K562 (cell line): ENCODE results near the gene FOXL3.

Experiments used
- CHCHD3 ChIP-seq: fragments of 250-450 bp; sonication (Bioruptor Pico); IDR thresholded peaks from 2 replicates; pipeline ENCODE4 v2.1.2; 2022; ENCODE audit warnings: mild to moderate bottlenecking
- CHD1 ChIP-seq: fragments of 200-600 bp; sonication (generic); IDR thresholded peaks from one replicate; pipeline ENCODE4 v1.6.1; 2012; ENCODE audit warnings: mild to moderate bottlenecking, moderate library complexity, low read length, inconsistent platforms
- CTCF ChIP-seq, 3 experiments: IDR thresholded peaks in 2 of 3; conservative IDR thresholded peaks in 1 of 3; 2 replicates each; pipeline ENCODE4 v1.5.1; 2011 to 2012; ENCODE audit warnings: low read length in 3 of 3, mild to moderate bottlenecking in 3 of 3, control low read depth in 2 of 3, improper control_type of control experiment in 1 of 3, inconsistent platforms in 1 of 3, low read depth in 1 of 3, mixed read lengths in 1 of 3, moderate library complexity in 1 of 3; ENCODE audit not compliant: insufficient read depth in 2 of 3
- ETV6 ChIP-seq, 3 experiments: fragments of 150-350 bp in 1 of 3; sonication (generic) in 1 of 3; formaldehyde crosslinking in 1 of 3; IDR thresholded peaks; 2 replicates each; pipeline versions ENCODE4 v1.6.1 to v1.8.0; 2014 to 2022; ENCODE audit warnings: borderline replicate concordance in 2 of 3, low read depth in 2 of 3, antibody characterized with exemption in 1 of 3, low read length in 1 of 3, mild to moderate bottlenecking in 1 of 3, missing genetic modification reagents in 1 of 3
- GTF2E2 ChIP-seq: fragments of 200-800 bp; sonication (Bioruptor generic); IDR thresholded peaks from 2 replicates; pipeline ENCODE4 v1.6.1; 2016; ENCODE audit warnings: missing genetic modification characterization, missing compliant biosample characterization
- MAX ChIP-seq: sonication (generic); formaldehyde crosslinking; IDR thresholded peaks from 2 replicates; pipeline ENCODE4 v1.9.0; 2022; ENCODE audit warnings: mild to moderate bottlenecking, missing genetic modification reagents
- POLR2A ChIP-seq: fragments of 450-650 bp; conservative IDR thresholded peaks from 2 replicates; pipeline ENCODE4 v1.6.1; 2016
- RBFOX2 ChIP-seq: fragments of 200-400 bp; formaldehyde crosslinking; IDR thresholded peaks from 2 replicates; pipeline ENCODE4 v1.6.1; 2017; ENCODE audit warnings: low read depth, mild to moderate bottlenecking, low read length, moderate library complexity
- ZFP30 ChIP-seq: fragments of 250-450 bp; sonication (Bioruptor Pico); IDR thresholded peaks from 2 replicates; pipeline ENCODE4 v1.8.0; 2022; ENCODE audit warnings: moderate library complexity, mild to moderate bottlenecking, inconsistent platforms, borderline replicate concordance
- ZNF140 ChIP-seq: fragments of 250-450 bp; sonication (Bioruptor Pico); IDR thresholded peaks from 2 replicates; pipeline ENCODE4 v1.8.0; 2021; ENCODE audit warnings: moderate library complexity, mild to moderate bottlenecking, inconsistent platforms
- ZNF830 ChIP-seq: fragments of 250-450 bp; sonication (Bioruptor Pico); IDR thresholded peaks from 2 replicates; pipeline ENCODE4 v1.5.0; 2021; ENCODE audit warnings: mild to moderate bottlenecking

GRCh38 chr7:281637-282036 is 8.3 kb upstream of the FOXL3 start:
- TF ChIP-seq POLR2A: no peak
- TF ChIP-seq CHD1: no peak
- TF ChIP-seq CHCHD3 (CRISPR knock-in tag): no peak
- no peak for TF ChIP-seq ZFP30 (CRISPR knock-in tag)
- TF ChIP-seq GTF2E2 (tag): no peak
- no peak for TF ChIP-seq MAX (CRISPR knock-in tag)
- no peak for TF ChIP-seq CTCF (IDR thresholded peaks at IDR 0.05 in 2 of 3, conservative IDR thresholded peaks at IDR 0.05 in 1 of 3; ENCODE audit: insufficient read depth in 2 of 3, low read depth in 1 of 3, low read length in 3 of 3)
- TF ChIP-seq ZNF830 (CRISPR knock-in tag): no peak
- TF ChIP-seq RBFOX2: no peak
- TF ChIP-seq ETV6 (IDR thresholded peaks at IDR 0.05; ENCODE audit: borderline replicate concordance in 1 of 2, low read depth in 2 of 2, low read length in 1 of 2): no peak
- no peak for TF ChIP-seq ETV6 (CRISPR knock-in tag; IDR thresholded peaks at IDR 0.05; ENCODE audit: borderline replicate concordance)
- no peak for TF ChIP-seq ZNF140 (CRISPR knock-in tag)
